SH-SY5Y (cell line): ENCODE results near the gene KCNIP3.

Experiments used
- GATA2 ChIP-seq: IDR thresholded peaks from 2 replicates; pipeline ENCODE4 v1.6.1; 2011; ENCODE audit warnings: mild to moderate bottlenecking, low read depth, low read length
- GATA3 ChIP-seq: IDR thresholded peaks from 2 replicates; pipeline ENCODE4 v1.6.1; 2011; ENCODE audit warnings: low read depth, mild to moderate bottlenecking, low read length, moderate library complexity

DNA sequence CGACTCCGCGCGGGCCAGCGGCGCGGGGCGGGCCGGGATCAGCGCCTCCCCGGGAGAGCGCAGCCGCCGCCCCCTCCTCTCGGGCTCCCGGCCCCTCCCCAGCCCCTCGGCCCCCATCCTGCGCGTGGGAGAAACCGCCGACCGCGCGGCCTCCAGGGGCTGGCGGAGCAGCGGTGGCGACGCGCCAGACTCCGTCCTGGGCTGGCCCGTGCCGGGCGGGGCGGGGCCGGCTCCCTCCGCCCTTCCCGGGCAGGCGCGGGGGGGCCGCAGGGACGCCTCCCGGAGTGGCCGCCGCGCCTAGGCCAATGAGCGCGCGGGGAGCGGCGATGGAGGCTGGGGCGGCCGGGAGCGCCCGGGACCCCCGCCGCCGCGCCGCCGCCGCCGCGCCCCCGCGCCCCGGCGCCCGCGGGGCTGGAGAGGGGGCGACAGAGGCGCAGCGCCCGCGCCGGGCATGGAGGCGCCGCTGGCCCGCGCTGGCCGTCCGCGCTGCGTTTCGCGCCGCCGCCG, 49.1 kb downstream of the KCNIP3 start:
- TF ChIP-seq GATA2 = no peak
- no peak for TF ChIP-seq GATA3
